SW 1271 (cell line): ENCODE data around the gene TNFRSF8.
A peak's percentile ranks its signal among the peaks of the same experiment; 100 is the strongest.

Source experiments
- DNase-seq, 2 experiments: peaks; one replicate each; lab custom pipeline; 2025; lab: John Stamatoyannopoulos, UW

The TNFRSF8 gene

GRCh38 chr1:12060500-12060899 is 2.6 kb upstream of the TNFRSF8 start:
- DNase-seq: no peak

- no peak for DNase-seq
These were observed 1.2 kb downstream of the TNFRSF8 start for GRCh38 chr1:12064073-12064969.

- no peak for DNase-seq
These were observed 2.8 kb downstream of the TNFRSF8 start for GRCh38 chr1:12065872-12066271.

- DNase-seq: no peak
These were observed 5.1 kb downstream of the TNFRSF8 start for GRCh38 chr1:12067900-12068821.

GRCh38 chr1:12069623-12070244 is 6.6 kb downstream of the TNFRSF8 start:
- DNase-seq: no peak

GRCh38 chr1:12071892-12072291 is 8.8 kb downstream of the TNFRSF8 start:
- DNase-seq: no peak

- no peak for DNase-seq
These were observed 9.6 kb downstream of the TNFRSF8 start for GRCh38 chr1:12072741-12073140.

- no peak for DNase-seq
These were observed 10.7 kb downstream of the TNFRSF8 start for GRCh38 chr1:12073796-12074195.

- no peak for DNase-seq
These were observed 12.4 kb downstream of the TNFRSF8 start for GRCh38 chr1:12075195-12076114.

- DNase-seq: no peak
These were observed 13.4 kb downstream of the TNFRSF8 start for GRCh38 chr1:12076425-12077005.

- DNase-seq: no peak
These were observed 15.5 kb downstream of the TNFRSF8 start for GRCh38 chr1:12078575-12078937.

GRCh38 chr1:12078938-12079861 is 16.1 kb downstream of the TNFRSF8 start:
- peak in 1 of 2 experiments; percentile 25 for DNase-seq

- no peak for DNase-seq
These were observed 17.1 kb downstream of the TNFRSF8 start for GRCh38 chr1:12080156-12080555.

- no peak for DNase-seq
These were observed 17.9 kb downstream of the TNFRSF8 start for GRCh38 chr1:12080773-12081556.

- no peak for DNase-seq
These were observed 18.7 kb downstream of the TNFRSF8 start for GRCh38 chr1:12081648-12082396.

GRCh38 chr1:12082988-12083387 is 19.9 kb downstream of the TNFRSF8 start:
- DNase-seq: no peak

- no peak for DNase-seq
These were observed 20.7 kb downstream of the TNFRSF8 start for GRCh38 chr1:12083766-12084165.

GRCh38 chr1:12085643-12086260 is 22.6 kb downstream of the TNFRSF8 start:
- no peak for DNase-seq
